Cerebellar nuclear complex (tissue), 1 donor: ENCODE data around the gene FOXP1.
"Not testable (repeated sequence)": the region's sequence is repeated elsewhere in the genome, so short reads cannot be mapped to it uniquely, and the experiment has no call there.

ENCODE experiments used
- DNase-seq, 2 experiments: peaks; one replicate each; lab custom pipeline; 2025; lab: John Stamatoyannopoulos, UW

Gene FOXP1

DNA sequence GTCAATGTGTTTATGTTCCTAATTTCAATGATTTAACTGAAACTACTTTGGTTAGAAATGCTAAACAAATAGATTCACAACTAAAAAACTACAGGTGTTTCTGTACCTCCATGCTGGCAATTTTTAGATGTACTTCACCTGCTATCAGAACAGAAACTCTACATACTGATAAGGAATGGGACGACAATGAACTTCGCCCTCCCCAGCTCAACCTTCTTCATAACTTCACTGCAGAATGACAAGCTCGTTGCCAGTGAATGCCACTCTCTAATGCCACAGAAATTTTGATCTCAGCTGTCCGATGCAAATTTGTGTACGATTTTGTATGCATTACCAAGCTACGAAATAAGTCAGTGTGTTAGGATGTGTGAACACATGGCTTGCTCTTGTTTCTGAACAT lies 133.4 kb downstream of the FOXP1 start:
- DNase-seq, result no peak

GRCh38 chr3:71447803-71448202 lies 135.7 kb downstream of the FOXP1 start:
- no peak for DNase-seq

DNA sequence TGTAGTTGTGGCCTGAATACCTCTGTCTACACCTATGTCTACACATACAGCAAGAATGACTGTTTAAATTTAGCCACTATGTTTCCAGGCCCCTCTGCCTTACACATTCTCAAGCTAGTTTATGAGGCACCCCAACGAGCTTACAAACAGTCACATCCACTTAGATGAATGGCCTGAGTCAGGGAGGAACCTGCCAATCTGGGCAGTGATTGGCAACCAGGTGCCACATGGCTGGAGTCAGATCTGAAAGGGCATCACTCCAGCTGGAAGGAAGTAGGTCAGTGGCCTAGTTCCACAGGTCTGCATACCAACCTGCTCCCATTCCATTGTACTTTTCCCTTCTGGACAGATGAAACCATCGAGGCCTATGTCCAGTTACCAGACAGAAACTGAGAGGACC lies 136.3 kb downstream of the FOXP1 start:
- peak in 1 of 2 experiments; percentile 40 for DNase-seq

DNA sequence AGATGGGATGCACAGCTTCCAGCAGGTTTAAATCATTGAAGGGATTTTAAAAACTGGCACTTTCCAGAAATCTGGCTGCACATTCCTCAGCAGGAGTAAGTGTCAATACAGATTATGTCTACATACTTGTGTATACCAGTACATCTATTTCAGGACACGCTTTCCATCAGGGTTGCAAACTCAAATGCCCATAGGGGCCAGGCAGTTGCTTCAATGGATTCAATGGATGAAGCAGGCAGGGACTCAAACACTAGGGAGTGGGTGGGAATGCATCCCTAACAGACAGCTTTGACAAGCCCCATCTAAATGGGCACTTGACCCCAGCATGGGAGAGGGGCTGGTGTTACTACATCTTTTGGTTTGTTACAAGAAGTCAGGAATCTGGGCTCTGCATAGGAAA lies 136.8 kb downstream of the FOXP1 start:
- DNase-seq, result no peak

DNA sequence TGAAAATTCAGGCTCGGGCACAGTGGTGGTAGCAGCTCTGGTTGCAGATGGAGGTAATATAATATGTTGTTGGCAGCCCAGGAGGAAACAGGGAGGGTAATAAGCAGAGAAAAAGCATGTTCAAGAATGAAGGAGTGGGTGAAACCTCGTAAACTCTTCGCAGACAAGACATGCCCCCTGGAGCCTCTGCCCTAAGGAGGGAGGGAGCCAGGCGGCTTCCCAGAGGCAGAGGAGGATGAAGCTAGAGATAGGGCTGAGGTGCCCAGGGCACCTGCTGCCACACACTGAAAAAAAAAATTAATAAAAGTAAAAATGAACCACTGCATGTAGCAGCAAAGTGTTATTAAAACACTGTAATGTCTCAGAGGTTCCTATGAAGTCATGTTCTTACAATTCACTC lies 137.3 kb downstream of the FOXP1 start:
- DNase-seq, result no peak

DNA sequence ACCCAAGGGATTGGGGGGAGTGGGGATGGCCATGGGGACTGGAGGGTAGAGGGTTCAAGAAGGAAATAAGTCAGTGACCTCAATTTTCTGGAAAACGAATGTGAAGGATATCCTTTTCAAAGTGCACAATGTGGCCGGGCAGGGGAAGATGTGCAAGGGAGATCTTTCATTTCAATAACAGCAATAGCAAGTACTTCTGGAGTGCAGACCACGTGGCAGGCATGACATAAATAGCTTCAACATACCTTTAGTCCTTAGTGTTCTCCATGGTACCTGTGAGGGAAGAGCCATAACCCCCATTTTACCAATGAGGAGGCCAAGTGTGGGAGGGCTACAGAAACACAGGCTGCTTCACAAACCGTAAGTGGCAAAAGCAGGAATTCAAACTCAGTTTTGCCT lies 138.7 kb downstream of the FOXP1 start:
- DNase-seq, result no peak

DNA sequence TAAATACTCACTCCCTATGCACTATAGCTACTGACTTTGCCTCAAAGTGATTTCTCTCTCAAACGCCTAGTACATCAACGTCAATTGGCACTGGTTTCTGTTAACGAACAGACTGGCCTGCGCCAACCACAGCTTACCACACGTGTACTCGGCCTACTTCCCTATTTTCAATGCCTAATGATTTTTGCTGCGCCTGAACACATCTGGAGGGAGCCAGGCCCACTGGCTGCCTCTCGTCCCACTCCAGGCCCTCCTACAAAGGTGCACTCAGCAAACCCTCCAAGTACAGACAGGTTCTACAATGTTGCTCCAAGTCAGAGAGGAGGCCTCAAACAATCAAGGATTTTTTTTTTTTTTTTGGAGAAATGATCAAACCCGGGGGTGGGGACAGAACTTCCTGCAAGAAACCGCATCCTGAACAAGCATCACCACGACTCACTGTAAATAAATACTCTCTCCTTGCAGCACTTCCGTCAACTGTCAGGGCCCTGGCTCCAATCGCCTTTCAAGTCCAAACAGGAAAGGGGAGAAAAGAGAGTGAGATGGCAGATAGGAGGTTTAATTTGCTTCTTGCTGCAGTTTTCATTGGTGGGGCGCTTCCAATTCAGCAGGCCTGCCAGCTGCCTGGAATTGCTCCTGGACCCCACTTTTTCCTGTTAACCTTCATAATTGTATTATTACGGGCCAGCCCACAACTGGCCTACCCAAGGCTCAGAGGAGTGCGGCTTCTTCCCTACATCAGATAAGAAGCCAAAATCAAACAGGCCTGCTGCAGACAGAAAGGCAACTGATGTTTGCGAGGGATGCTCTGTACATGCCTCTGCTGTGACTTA lies 139.3 kb downstream of the FOXP1 start:
- no peak for DNase-seq

GRCh38 chr3:71443332-71443731 lies 140.2 kb downstream of the FOXP1 start:
- DNase-seq, result no peak

DNA sequence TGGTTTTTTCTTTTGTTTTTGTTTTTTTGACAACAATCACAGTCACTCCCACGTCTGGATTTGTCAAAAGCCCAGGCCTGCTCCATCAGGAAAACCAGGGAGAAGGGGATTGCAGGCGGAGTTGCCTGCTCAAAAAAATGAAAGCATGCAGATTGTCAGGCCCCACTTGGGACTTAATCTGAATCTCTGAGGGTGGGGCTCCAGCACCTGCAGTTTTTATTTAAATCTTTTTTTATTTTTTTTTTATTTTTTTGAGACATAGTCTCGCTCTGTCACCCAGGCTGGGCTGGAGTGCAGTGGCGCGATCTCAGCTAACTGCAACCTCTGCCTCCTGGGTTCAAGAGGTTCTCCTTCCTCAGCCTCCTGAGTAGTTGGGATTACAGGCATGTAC lies 140.9 kb downstream of the FOXP1 start:
- no peak for DNase-seq

DNA sequence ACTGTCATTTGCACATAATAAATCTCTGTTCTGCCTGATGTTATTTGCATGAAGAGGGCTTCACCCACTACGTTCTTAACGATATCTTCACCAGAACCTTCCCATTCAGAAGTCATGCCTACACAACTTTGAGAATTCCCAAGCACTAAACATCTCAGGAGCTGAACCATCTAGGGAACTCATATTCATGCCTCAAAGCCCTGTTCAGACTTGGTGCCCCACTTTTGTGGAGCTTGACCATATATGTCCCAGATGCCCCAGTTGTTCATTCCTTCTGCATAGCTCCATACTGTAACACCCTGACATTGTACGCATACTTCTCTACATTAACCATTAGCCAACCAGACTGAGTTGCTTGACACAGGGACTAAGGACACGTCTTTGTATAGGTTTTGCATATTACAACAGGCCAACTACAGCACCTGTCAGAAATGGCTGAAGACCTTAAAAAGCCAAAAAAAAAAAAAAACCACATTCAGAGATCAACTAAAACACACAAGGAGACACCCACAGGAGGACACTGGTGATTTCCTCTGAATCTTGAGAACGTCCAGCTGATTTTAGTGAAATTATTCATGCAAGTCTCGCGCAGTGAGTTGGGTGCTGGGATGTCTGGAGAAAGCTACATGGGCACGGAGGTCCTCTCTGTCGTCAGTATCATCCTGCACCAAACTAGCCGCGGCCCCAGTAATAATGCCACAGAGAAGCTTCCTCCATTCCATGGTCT lies 141.4 kb downstream of the FOXP1 start:
- no peak for DNase-seq

DNA sequence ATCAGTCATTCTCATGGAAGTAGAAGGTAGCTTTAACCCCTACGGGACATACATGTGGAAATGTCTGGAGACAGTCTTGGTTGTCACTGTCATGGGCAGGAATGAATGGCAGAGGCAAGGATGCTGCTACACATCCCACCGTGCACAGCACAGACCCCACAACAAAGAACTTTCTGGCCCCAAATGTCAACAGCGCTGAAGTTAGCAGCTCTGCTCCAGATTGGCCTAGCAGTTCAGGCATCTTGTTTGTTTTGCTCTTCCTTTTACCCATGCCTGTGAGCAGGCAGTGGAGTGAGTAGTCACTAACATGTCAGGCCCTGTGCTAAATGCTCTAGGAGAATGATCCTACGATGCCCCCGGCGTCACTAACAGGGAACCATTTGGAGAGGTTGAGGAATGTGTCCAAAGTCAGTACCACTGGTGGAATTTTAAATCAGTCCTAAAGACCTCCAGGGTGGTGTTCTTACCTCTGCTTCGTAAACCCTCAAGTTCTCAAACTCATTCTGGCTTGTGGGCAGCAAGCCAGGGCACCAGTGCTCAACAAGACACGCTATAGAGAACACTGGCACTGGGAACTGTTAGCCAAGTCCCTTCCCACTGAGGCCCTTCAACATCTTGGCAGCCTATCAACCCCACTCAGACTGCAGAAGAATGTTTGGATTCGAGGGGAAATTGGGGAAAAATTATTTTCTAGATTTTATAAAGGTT lies 142.2 kb downstream of the FOXP1 start:
- no peak for DNase-seq

DNA sequence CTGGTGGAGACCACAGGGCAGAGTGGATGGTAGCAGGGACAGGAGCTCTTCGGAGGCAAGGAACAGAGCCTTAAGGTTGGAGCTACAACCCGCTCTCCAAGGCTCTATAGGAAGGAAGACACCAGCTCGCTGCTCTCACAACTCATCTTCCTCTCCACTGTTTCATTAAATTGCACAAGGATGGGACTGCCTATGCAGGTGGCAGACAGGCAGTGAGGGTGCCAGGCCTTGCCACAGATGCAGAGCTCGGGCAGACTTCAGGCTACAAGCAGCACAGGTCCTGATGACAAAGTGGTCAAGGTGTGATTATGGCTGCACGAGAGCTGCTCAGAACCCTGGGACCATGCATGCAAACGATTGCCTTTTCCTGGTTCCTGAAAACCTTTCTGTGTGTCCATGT lies 144.6 kb downstream of the FOXP1 start:
- no peak for DNase-seq

- no peak for DNase-seq
Measured at GRCh38 chr3:71438071-71438685, 145.3 kb downstream of the FOXP1 start.

DNA sequence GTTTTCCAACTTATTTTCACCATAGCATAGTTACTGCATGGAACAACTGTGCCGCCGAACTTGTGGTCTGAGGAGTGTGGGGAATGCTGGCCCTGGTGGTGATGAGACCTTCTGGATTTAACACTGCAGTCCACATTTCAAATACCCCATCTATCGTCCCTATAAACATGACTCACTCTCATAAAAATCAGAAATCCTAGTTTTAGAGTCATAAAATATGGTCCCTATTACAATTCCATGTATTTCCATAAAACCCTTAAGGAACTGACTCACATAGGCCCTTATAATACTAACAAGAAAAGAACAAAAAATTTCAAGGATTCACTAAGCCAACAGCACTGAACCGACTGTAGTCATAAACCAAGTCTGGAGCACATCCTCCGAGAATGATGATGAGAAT lies 147.2 kb downstream of the FOXP1 start:
- no peak for DNase-seq

DNA sequence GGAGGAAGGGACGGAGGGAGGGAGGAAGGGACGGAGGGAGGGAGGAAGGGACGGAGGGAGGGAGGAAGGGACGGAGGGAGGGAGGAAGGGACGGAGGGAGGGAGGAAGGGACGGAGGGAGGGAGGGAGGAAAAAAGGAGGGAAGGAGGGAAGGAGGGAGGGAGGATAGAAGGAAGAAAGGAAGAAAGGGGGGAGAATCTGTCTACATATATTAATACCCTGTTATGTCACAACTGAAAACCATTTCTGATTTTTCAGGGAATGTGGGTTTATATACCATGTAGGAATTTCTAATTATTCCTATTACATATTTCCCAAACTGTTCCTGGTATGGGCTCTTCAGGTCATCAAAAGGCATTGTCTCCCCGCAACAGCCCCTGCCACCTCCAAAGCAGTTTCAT lies 147.7 kb downstream of the FOXP1 start:
- DNase-seq, result not testable (repeated sequence)

DNA sequence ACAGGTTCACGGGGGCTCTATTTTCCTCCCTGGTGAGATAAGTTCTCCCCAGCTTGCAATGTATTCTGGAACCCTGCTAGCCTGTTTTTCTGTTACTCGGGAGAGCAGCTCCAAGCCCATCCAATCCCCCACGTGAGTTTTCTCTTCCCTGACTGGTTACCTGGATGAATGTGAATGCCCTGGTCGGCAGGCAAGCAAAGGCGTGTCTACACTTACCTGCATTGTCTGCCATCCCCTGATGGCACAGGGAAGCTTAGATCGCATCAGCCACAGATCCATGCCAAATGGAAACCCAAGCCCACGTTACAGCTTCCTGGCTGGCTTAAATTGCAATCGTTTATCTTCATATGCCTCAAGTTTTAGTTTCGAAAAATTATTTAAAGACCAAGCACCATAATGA lies 149.9 kb downstream of the FOXP1 start:
- DNase-seq, result no peak

- DNase-seq, result no peak
Measured at GRCh38 chr3:71432044-71432975, 151.2 kb downstream of the FOXP1 start.

DNA sequence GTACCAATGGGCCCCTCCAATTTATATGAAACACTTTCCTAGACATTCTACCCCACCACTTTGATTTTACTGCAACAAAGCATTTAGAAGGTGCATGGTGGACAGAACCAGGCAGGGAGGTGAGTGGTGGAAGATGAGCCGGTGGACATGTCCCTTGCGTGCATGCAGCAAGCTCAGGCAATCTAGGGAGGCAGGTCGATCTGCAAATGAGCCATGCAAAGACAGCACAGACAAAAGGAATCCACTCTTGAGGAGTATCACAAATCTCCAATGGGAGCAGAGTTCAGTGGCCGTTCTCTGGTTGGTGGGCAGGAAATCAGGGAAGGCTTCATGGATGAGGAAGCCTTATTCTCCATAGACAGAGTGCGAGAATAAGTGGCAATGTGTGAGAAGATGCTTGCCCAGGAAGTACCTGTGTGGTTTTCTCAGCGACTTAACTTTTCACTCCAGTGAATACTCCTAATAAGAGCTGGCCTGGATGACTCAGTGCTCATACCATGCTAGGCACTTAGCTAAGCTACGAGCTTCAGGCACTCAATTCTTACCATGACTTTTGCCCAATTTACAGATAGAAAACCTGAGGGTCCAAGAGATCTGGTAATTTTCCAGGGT lies 152.5 kb downstream of the FOXP1 start:
- no peak for DNase-seq

DNA sequence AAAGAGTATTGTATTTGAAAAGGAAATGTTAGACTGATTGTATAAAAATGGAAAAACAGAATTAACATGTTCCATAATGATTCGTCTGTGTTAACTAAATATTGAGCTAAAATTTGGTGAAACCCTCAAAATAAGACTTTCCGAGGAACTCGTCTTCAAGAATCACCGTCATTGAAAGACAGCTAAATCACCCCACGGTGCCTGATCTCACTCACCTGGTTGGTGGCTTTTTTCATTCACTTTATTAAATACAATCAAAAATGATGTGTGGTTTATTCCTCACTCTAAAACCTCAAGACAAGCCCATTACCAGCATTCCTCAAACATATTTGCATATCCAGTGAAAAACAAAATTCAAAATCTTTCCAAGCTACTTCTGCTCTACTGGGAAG lies 153.9 kb downstream of the FOXP1 start:
- no peak for DNase-seq

DNA sequence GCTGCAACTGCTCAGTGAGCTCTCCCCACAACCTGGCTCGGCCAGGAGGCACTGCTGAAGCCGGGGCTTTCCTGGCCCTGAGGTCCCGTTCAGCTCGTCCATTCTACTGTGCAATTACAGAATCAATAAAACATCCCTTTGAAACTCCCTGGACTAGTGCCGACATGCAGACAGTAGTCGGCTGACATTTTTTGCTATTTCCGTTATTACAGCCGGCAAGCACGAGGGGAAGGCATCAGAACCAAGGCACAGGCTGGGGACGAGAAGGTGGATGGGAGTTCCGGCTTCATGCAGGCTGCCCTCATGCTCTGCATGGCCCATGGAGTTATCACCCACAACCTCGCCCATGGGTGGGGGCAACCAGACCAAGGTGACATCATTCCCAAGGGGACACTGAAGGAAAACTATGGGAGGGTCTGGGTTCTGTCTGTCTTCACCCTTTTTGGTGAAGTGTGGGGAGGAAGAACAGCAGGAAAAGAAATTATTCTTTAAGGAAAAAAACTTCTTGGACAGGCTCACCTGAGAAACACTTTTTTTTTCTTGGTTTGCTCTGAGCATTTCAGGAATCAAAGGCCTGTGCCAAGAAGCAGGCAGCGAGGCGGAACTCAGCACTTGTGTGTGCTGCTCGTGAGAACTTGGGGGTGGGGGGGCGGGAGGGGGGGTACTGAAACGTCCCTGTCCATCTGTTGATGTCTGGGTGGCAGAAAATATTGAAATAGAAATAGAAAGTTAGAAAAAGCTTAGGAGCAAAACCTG lies 154.5 kb downstream of the FOXP1 start:
- DNase-seq, result no peak
